HG03064 (cell line): ENCODE measurements around the gene ELF2.
A peak's percentile ranks its signal among the peaks of the same experiment; 100 is the strongest.
"Not testable (repeated sequence)": the region's sequence is repeated elsewhere in the genome, so short reads cannot be mapped to it uniquely, and the experiment has no call there.

ENCODE experiments used
- ATAC-seq: cut with Tn5 transposase; IDR thresholded peaks from one replicate; pipeline ENCODE4 v1.9.1; 2021; ENCODE audit warnings: low read depth; ENCODE audit not compliant: unreplicated experiment

The ELF2 gene

GRCh38 chr4:139025841-139026240 is 151.2 kb downstream of the ELF2 start:
- no peak for ATAC-seq

- no peak for ATAC-seq
Observed at GRCh38 chr4:139024686-139025085, 152.3 kb downstream of the ELF2 start.

- no peak for ATAC-seq
Observed at GRCh38 chr4:139022835-139023234, 154.2 kb downstream of the ELF2 start.

DNA sequence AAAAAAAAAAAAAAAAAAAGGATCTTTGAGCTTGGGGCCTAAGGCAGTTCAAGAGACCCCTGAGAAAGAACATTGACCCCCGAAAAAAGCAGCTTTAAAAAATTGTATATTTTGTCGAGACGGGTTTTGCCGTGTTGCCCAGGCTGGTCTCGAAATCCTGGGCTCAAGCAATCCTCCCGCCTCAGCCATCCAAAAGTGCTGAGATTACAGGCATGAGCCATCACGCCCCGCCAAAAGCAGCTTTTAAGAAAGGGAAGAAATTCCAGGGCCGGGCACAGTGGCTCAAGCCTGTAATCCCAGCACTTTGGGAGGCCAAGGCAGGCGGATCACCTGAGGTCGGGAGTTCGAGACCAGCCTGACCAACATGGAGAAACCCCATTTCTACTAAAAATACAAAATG is 155.9 kb downstream of the ELF2 start:
- not testable (repeated sequence) for ATAC-seq

DNA sequence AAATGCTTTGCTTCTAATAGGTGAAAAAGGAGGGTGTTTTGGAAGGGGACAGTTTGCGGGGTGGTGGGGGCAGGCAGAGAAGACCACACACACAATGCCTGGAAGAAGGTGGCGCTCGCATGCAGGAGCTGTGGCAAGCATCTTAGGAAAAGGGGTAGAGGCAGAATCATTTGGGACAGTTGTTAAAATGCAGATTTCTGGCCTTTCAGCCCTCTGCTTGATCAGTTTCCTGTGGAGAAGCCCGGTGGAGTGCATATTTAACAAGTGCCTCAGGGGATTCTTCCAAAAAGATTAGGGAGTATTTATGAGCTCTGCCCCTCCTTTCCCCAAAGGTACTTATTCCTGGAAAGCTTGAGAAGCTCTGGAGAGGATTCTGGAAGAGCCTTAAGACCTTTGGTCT is 156.6 kb downstream of the ELF2 start:
- no peak for ATAC-seq

- ATAC-seq, result no peak
Observed at GRCh38 chr4:139018971-139019758, 157.9 kb downstream of the ELF2 start.

DNA sequence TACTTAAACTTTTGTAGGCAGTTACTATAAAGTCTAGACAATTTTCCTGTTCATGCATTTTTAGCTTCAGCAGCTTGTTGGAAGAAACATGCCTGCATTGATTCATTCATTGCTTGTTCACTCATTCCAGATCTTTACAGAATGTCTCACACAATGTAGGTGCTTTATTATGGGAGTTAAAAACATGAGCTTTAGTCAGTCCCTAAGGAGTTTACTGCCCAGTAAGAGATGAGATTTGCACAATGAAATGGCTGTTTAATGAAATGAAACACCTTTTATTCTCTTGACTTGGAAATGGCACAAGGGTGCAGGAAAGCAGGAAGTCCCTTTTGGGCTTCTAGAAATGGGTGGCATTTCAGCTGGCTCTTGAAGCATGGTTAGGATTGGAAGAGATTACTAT is 158.5 kb downstream of the ELF2 start:
- no peak for ATAC-seq

DNA sequence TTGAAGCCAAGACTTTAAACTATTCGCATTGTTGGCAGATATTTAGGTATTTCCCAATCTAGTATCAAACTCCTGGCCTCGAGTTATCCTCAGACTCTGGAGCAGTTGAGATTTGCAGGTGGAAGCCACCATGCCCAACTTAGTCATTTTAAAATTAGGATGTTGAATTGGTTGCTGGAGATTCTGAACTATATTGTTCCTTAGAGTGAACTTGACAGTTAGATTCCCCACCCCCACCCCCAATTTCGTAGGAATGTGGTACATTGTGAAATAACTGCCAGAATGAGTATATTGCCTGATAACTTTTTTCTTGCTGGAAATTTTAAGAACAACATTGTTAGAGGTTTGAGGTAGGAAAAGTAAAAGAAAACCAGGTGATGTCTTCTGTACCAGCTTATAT is 159.2 kb downstream of the ELF2 start:
- no peak for ATAC-seq

GRCh38 chr4:139015948-139016471 is 161.0 kb downstream of the ELF2 start:
- peak; percentile 45 for ATAC-seq

- peak; percentile 96 for ATAC-seq
Observed at GRCh38 chr4:139015269-139015947, 161.6 kb downstream of the ELF2 start, which contains the start of gene NOCT. TSS of gene NOCT (plus strand) at chr4:139015781. CDS start at chr4:139015982, 201 bp downstream.

DNA sequence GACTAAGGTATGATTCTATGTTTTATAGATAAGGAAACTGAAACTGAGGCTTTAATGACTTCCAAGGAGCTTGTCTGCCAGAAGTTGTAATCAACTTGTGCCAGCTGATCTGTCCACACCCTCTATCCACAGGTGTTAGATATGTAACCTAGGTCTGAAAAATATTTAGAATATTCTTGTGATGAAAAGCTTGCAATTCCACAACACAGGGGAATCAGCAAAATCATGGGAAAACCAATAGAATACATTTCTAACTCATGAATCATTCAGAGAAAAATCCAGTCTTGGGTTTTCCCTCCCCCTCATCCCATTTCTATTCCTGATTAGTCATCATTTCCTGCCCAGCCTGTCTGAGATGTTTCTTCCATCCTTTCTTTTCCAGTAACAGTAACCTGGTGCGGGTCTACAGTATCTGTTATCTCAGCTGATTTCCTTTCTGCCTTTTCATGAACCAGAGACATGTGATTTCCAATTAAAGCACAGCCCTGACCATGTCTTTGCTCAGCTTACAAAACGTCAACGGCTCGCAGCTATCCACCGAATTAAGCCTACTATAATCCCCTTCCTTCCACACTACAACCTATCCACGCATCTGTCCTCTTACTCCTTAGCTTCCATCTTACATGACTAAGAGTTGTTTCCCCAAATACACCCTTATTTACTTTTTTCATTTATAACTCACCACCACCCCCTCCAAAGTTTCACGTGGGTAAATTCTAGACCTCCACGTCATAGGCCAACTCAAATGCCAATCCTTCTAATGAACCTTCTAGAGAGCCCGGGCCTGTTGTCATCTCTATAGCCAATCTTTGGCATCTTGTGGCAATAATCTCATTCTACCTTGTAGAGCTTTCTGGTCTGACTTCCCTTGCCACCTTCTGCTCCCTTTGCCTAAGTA is 162.4 kb downstream of the ELF2 start:
- no peak for ATAC-seq

DNA sequence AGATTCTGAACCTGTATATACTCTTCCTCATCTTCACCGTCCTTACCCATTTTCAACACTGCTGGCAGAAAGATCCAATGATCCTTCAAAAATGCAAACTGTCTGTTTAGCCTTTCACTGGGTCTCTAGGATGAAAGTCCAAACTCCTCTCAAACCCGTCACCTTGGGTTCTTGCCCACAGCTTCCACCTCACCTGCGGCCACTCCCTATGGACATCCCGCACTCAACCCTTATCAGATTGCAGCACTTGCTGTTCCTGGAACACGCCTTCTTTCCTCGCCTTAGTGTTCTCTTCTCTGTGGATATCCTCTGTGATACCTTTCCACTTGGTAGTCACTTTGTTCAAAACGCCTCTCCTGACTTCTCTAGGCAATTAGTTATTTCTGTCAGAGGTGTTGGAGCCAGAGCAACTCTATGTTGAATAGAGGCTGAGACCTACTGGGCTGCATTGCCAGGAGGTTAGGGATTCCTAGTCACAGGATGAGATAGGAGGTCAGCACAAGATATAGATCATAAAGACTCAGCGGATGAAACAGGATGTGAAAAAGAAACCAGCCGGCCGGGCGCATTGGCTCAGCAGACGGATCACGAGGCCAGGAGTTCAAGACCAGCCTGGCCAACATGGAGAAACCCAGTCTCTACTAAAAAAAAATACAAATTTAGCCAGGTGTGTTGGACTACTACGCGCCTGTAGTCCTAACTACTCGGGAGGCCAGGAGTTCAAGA is 165.6 kb downstream of the ELF2 start:
- no peak for ATAC-seq

DNA sequence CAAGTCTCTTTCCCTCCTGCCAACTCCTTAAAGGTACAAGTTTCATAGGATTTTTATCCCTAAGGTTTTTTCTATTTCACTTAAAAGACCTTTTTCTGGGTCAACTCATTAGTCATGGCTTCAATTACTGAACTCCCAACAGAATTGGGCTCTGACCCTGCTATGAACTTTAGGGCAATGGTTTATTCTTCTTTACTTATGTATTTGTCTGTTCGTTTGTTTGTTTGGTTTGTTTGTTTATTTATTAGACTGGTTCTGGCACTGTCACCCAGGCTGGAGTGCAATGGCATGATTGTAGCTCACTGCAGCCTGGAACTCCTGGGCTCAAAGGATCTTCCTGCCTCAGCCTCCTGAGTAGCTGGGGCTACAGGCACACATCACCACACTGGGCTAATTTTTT is 167.3 kb downstream of the ELF2 start:
- no peak for ATAC-seq

GRCh38 chr4:139008278-139008677 is 168.7 kb downstream of the ELF2 start:
- not testable (repeated sequence) for ATAC-seq

GRCh38 chr4:139007640-139008039 is 169.4 kb downstream of the ELF2 start:
- no peak for ATAC-seq
